Panc1 (cell line): ENCODE data around the gene AGRN. TPM values are rescaled to one million over a fixed set of nuclear protein-coding genes. Genes with fewer than 3 reads are reported as not detected.

Experiments
- ATAC-seq: fragments of 200-7000 bp; cut with Tn5 transposase; 2 replicates; pipeline ENCODE4 v1.9.1; 2020; ENCODE audit warnings: mild to moderate bottlenecking, moderate library complexity
- BruUV-seq: library from RNA; stranded (reverse); fragments of 400-500 nt; replicated peaks from 2 replicates; lab custom pipeline; 2021; lab: Mats Ljungman, UMichigan
- CTCF ChIA-PET: fragments of 300-600 bp; sonication (Branson Sonifier 250); formaldehyde crosslinking; loops from one replicate; lab custom pipeline; 2022; ENCODE audit warnings: antibody characterized with exemption; lab: Charles Lee
- POLR2A ChIA-PET: fragments of 300-600 bp; sonication (Branson Sonifier 250); formaldehyde crosslinking; loops from one replicate; lab custom pipeline; 2022; ENCODE audit warnings: antibody characterized with exemption; lab: Charles Lee
- DNase-seq: peaks from one replicate; pipeline ENCODE4 v3.0.0-alpha.2; 2010; ENCODE audit warnings: low read depth, low spot score
- H3K27ac ChIP-seq: 2 replicates; pipeline ENCODE4 v1.5.1; 2011; ENCODE audit warnings: mild to moderate bottlenecking, low read length, inconsistent platforms
- H3K27me3 ChIP-seq: fragments of 200-500 bp; sonication (Bioruptor generic); 2 replicates; pipeline ENCODE4 v1.6.0; 2014; ENCODE audit warnings: low read length, inconsistent platforms; ENCODE audit not compliant: control insufficient read depth, insufficient read depth
- H3K36me3 ChIP-seq: fragments of 200-500 bp; sonication (Bioruptor generic); 2 replicates; pipeline ENCODE4 v1.5.1; 2014; ENCODE audit warnings: inconsistent platforms, mild to moderate bottlenecking, low read length, moderate library complexity; ENCODE audit not compliant: control insufficient read depth, insufficient read depth
- H3K4me1 ChIP-seq: 2 replicates; pipeline ENCODE4 v1.5.1; 2011; ENCODE audit warnings: inconsistent platforms, mild to moderate bottlenecking, low read length, moderate library complexity; ENCODE audit not compliant: control insufficient read depth, insufficient read depth
- H3K4me3 ChIP-seq, 2 experiments: 2 replicates each; pipeline ENCODE4 v1.5.1; 2011 to 2012; ENCODE audit warnings: low read depth in 2 of 2, low read length in 2 of 2, mild to moderate bottlenecking in 2 of 2, inconsistent platforms in 1 of 2, moderate library complexity in 1 of 2
- H3K9me3 ChIP-seq: fragments of 200-500 bp; sonication (Bioruptor generic); 2 replicates; pipeline ENCODE4 v1.5.1; 2014; ENCODE audit warnings: low read depth, mild to moderate bottlenecking, inconsistent platforms, low read length, moderate library complexity; ENCODE audit not compliant: control insufficient read depth, insufficient read depth
- POLR2AphosphoS5 ChIP-seq: IDR thresholded peaks from 2 replicates; pipeline ENCODE4 v1.6.1; 2012; ENCODE audit warnings: mild to moderate bottlenecking, low read depth, low read length, moderate library complexity
- SIN3A ChIP-seq: IDR thresholded peaks from 2 replicates; pipeline ENCODE4 v1.6.1; 2012; ENCODE audit warnings: low read depth, mild to moderate bottlenecking, low read length, moderate library complexity, borderline replicate concordance; ENCODE audit not compliant: insufficient read depth
- TCF7L2 ChIP-seq: IDR thresholded peaks from 2 replicates; pipeline ENCODE4 v1.6.1; 2011; ENCODE audit warnings: mild to moderate bottlenecking, low read depth, low read length, inconsistent platforms
- in situ Hi-C: cut with HindIII; loops from 2 replicates; pipeline ENCODE4 v1.10.0; 2016; ENCODE audit warnings: low sequenced_read_pairs, low pct_unique_long_range_greater_than_20kb
- intact Hi-C: fragments of 100-400 bp; cut with micrococcal nuclease; formaldehyde crosslinking; loops from one replicate; pipeline ENCODE4 v1.10.0; 2022; ENCODE audit not compliant: unreplicated experiment
- total RNA-seq: library from RNA; stranded (reverse); gene quantifications from one replicate; pipeline ENCODE4 v1.2.1, GENCODE V29; 2021; ENCODE audit not compliant: unreplicated experiment
- TF ChIP-seq, protein P1 (sequence below), 2 experiments: IDR thresholded peaks; 2 replicates each; pipeline ENCODE4 v1.6.1; 2011 to 2012; ENCODE audit warnings: low read depth in 2 of 2, control low read depth in 1 of 2, low read length in 1 of 2, mild to moderate bottlenecking in 1 of 2, moderate library complexity in 1 of 2; ENCODE audit not compliant: insufficient read depth in 1 of 2
- TF ChIP-seq, protein P2 (sequence below): fragments of 450-650 bp; IDR thresholded peaks from 2 replicates; pipeline ENCODE4 v1.5.1; 2017; ENCODE audit warnings: mild to moderate bottlenecking

AGRN gene
- total RNA-seq, 1 experiment from 2014 or later: 153 TPM

- BruUV-seq: TSS peak; percentile 89
- intact Hi-C loops: no loop called here
- H3K27ac ChIP-seq: peak overlapping the region; percentile 80
- peak overlapping the region; percentile 56 to 65 for H3K4me3 ChIP-seq
- ChIA-PET CTCF (interaction anchor here (0.6 to 1.2 kb wide), 3 partner anchors 14 to 39 kb away, joined by 4 to 11 read pairs (median 7); no protein-coding TSS in a partner anchor), POLR2A (interaction anchor here (0.7 to 0.8 kb wide), 2 partner anchors 13 to 316 kb away, joined by 3 to 8 read pairs; partner anchors contain the start of gene ISG15)
- DNase-seq (no peak), ATAC-seq (no peak)
- no peaks in the 10 kb centered on the region for H3K9me3 ChIP-seq
- H3K27me3 ChIP-seq: no peaks in the 10 kb centered on the region
- H3K4me1 ChIP-seq: peaks cover 35% of the 10 kb centered on the region
- no peaks in the 10 kb centered on the region; the same call in 1 of the 2 replicates for H3K36me3 ChIP-seq
- TF ChIP-seq POLR2AphosphoS5 (peak; percentile 32; the same call in 1 of the 2 replicates), SIN3A (no peak)
- in situ Hi-C loops: no loop called here
Measured at GRCh38 chr1:1001057-1001783, 18.7 kb upstream of the AGRN start.

GRCh38 chr1:1003618-1004419 lies 16.1 kb upstream of the AGRN start:
- ATAC-seq: no peak
- Histone ChIP-seq H3K4me3 (no peak overlapping the region), H3K36me3 (no peaks in the 10 kb centered on the region; the same call in 1 of the 2 replicates), H3K9me3 (no peaks in the 10 kb centered on the region), H3K27ac (no peak overlapping the region), H3K4me1 (peaks cover 24% of the 10 kb centered on the region), H3K27me3 (no peaks in the 10 kb centered on the region)
- in situ Hi-C loops (no loop called here), intact Hi-C loops (no loop called here)
- POLR2A ChIA-PET: no interaction called here
- no TSS peak for BruUV-seq
- CTCF ChIA-PET: no interaction called here
- DNase-seq: no peak
- TF ChIP-seq SIN3A (no peak), POLR2AphosphoS5 (no peak), TCF7L2 (no peak)
- TF ChIP-seq, protein P1, sequence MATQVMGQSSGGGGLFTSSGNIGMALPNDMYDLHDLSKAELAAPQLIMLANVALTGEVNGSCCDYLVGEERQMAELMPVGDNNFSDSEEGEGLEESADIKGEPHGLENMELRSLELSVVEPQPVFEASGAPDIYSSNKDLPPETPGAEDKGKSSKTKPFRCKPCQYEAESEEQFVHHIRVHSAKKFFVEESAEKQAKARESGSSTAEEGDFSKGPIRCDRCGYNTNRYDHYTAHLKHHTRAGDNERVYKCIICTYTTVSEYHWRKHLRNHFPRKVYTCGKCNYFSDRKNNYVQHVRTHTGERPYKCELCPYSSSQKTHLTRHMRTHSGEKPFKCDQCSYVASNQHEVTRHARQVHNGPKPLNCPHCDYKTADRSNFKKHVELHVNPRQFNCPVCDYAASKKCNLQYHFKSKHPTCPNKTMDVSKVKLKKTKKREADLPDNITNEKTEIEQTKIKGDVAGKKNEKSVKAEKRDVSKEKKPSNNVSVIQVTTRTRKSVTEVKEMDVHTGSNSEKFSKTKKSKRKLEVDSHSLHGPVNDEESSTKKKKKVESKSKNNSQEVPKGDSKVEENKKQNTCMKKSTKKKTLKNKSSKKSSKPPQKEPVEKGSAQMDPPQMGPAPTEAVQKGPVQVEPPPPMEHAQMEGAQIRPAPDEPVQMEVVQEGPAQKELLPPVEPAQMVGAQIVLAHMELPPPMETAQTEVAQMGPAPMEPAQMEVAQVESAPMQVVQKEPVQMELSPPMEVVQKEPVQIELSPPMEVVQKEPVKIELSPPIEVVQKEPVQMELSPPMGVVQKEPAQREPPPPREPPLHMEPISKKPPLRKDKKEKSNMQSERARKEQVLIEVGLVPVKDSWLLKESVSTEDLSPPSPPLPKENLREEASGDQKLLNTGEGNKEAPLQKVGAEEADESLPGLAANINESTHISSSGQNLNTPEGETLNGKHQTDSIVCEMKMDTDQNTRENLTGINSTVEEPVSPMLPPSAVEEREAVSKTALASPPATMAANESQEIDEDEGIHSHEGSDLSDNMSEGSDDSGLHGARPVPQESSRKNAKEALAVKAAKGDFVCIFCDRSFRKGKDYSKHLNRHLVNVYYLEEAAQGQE (IDR thresholded peaks at IDR 0.05; ENCODE audit: insufficient read depth in 1 of 2, low read depth in 2 of 2, low read length in 1 of 2): no peak
- TF ChIP-seq, protein P2, sequence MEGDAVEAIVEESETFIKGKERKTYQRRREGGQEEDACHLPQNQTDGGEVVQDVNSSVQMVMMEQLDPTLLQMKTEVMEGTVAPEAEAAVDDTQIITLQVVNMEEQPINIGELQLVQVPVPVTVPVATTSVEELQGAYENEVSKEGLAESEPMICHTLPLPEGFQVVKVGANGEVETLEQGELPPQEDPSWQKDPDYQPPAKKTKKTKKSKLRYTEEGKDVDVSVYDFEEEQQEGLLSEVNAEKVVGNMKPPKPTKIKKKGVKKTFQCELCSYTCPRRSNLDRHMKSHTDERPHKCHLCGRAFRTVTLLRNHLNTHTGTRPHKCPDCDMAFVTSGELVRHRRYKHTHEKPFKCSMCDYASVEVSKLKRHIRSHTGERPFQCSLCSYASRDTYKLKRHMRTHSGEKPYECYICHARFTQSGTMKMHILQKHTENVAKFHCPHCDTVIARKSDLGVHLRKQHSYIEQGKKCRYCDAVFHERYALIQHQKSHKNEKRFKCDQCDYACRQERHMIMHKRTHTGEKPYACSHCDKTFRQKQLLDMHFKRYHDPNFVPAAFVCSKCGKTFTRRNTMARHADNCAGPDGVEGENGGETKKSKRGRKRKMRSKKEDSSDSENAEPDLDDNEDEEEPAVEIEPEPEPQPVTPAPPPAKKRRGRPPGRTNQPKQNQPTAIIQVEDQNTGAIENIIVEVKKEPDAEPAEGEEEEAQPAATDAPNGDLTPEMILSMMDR: no peak
